Measurements from ENCODE around the gene COPRS.

COPRS gene

GRCh38 chr17:31858642-31859486 lies at the start of gene COPRS:
TSS of gene COPRS (minus strand) at chr17:31859244. CDS start at chr17:31859199, 45 bp downstream.
- Mint-ChIP-seq H3K9me3 (no peaks in the 10 kb centered on the region), H3K27ac (peak within 1 kb of the TSS; percentile 28 to 36), H3K4me1 (peaks cover 33% of the 10 kb centered on the region), H3K4me3 (peak within 1 kb of the TSS; percentile 73 to 74), H3K27me3 (no peaks in the 10 kb centered on the region)
- DNase-seq = peak; percentile 70
- ATAC-seq = peak; percentile 86

DNA sequence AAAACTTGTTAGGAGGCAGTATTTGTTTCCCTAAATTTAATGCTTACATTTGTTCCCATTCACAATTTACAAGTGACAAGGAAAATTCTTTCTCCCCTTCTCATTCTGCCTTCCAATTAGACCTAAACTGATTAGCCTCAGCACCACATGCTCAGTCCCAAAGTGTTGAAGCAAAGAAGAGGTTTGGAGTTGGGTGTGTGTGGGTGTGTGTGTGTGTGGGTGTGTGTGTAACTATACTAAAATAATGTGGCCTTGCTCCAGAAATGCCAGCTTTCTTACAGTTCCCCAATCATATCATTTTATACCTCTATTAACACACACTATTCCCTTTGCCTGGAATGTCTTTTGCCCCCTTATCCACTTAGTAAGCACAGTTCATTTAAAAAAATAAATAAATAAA lies 49.3 kb upstream of the COPRS start:
- H3K27ac Mint-ChIP-seq = no peak overlapping the region
- H3K4me1 Mint-ChIP-seq = peaks cover 20% of the 10 kb centered on the region
- no peak for DNase-seq
- no peak for ATAC-seq
- H3K9me3 Mint-ChIP-seq = no peaks in the 10 kb centered on the region
- H3K27me3 Mint-ChIP-seq = peaks cover 37% of the 10 kb centered on the region
- no peak overlapping the region for H3K4me3 Mint-ChIP-seq

DNA sequence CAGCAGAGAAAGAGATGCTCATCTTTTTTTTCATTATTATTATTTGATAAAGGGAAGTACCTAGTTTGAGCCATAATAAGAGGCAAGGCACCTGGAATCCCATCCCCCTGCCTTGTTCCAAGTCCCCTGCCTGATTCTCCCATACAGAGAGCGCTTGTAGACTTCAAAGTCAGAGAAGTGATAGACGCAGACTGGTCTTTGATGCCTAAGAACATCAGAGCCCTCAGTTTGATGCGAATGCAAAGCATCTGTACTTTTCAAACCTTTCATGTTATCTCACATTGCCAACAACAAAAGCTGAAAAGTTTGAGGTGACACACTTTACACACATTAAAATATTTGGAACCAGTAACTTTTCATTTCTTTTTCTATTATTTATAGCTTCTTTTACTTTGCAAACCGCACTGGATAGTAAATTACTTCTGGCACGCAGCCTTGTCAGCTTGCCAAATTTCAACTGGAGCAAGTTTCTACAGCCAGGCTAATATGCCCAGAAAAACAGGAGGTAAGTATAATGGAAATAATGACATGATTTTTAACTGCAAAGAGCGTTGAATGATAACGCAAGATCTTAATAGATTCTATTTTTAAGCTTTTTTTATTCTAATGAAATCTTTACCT lies 48.4 kb upstream of the COPRS start:
- Mint-ChIP-seq H3K27me3 (peaks cover 36% of the 10 kb centered on the region), H3K27ac (no peak overlapping the region), H3K9me3 (no peaks in the 10 kb centered on the region), H3K4me3 (peak overlapping the region; percentile 51 to 69), H3K4me1 (peaks cover 28% of the 10 kb centered on the region)
- ATAC-seq (no peak), DNase-seq (no peak)

DNA sequence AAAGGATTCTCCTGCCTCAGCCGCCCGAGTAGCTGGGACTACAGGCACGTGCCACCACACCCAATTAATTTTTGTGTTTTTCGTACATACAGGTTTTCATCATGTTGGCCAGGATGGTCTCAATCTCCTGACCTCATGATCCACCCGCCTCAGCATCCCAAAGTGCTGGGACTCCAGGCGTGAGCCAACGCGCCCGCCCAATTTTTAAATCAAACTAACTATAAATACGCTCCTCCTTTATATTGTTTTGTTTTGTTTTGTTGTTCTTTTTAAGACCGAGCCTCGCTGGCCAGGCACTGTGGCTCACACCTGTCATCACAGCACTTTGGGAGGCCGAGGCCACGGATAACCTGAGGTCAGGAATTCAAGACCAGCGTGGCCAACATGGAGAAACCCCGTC lies 44.4 kb upstream of the COPRS start:
- peaks cover 37% of the 10 kb centered on the region for H3K4me1 Mint-ChIP-seq
- H3K27ac Mint-ChIP-seq = no peak overlapping the region
- H3K4me3 Mint-ChIP-seq = peak overlapping the region in 1 of 2 donors; percentile 31
- no peaks in the 10 kb centered on the region for H3K9me3 Mint-ChIP-seq
- H3K27me3 Mint-ChIP-seq = peaks cover 8% of the 10 kb centered on the region
- DNase-seq (no peak), ATAC-seq (no peak)

GRCh38 chr17:31902693-31903092 lies 43.6 kb upstream of the COPRS start:
- Mint-ChIP-seq H3K9me3 (no peaks in the 10 kb centered on the region), H3K4me3 (peak overlapping the region in 1 of 2 donors; percentile 33), H3K4me1 (peaks cover 36% of the 10 kb centered on the region), H3K27me3 (peaks cover 8% of the 10 kb centered on the region), H3K27ac (no peak overlapping the region)
- DNase-seq (peak in 1 of 2 donors; percentile 9), ATAC-seq (no peak)

DNA sequence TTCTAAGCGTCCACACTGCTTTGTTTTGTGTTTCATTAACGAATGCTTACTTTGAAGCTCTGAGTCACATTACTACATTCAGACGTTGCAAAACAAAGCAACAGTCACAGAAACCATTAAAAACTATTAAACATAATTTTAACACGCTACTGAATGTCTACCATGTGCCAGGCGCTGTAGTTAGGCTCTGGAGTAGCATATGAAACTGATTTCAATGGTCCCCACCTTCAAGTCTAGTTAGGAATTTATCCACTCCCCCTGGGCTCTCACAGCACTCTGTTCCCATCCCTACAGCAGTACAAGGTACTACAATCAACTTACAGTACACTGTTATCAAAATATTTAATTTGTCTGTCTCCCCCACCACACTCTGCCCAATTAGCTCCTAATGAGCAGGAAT lies 41.8 kb upstream of the COPRS start:
- Mint-ChIP-seq H3K27me3 (no peaks in the 10 kb centered on the region), H3K9me3 (no peaks in the 10 kb centered on the region), H3K4me3 (no peak overlapping the region), H3K27ac (no peak overlapping the region), H3K4me1 (peaks cover 31% of the 10 kb centered on the region)
- peak; percentile 1 for ATAC-seq
- DNase-seq = no peak

DNA sequence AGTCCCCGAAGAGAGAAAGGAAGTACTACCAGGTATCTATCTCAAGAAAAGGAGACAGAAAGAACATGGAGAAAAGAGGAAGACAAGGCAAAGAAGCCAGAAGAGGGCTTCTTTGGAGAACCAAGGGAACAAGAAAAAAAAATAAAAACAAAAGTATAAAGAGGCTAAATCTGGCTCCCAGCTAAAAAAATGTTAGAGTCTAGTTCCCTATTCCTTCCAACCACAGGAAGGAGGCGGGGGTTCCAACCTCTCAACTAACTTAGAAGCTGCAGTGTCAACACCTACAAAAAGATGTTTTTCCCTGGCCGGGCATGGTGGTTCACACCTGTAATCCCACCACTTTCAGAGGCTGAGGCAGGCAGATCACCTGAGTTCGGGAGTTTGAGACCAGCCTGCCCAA lies 29.1 kb upstream of the COPRS start:
- ATAC-seq (no peak), DNase-seq (no peak)
- H3K4me1 Mint-ChIP-seq = no peaks in the 10 kb centered on the region
- H3K27ac Mint-ChIP-seq = no peak overlapping the region
- no peak overlapping the region for H3K4me3 Mint-ChIP-seq
- H3K9me3 Mint-ChIP-seq = no peaks in the 10 kb centered on the region
- no peaks in the 10 kb centered on the region for H3K27me3 Mint-ChIP-seq

- Mint-ChIP-seq H3K4me1 (peaks cover 35% of the 10 kb centered on the region), H3K27me3 (no peaks in the 10 kb centered on the region), H3K4me3 (no peak overlapping the region), H3K9me3 (no peaks in the 10 kb centered on the region), H3K27ac (peak overlapping the region in 1 of 2 donors; percentile 42)
- ATAC-seq (no peak), DNase-seq (no peak)
These were observed 23.5 kb upstream of the COPRS start for GRCh38 chr17:31882571-31882970.

GRCh38 chr17:31880311-31880710 lies 21.3 kb upstream of the COPRS start:
- Mint-ChIP-seq H3K4me1 (peaks cover 40% of the 10 kb centered on the region), H3K27me3 (no peaks in the 10 kb centered on the region), H3K4me3 (no peak overlapping the region), H3K9me3 (no peaks in the 10 kb centered on the region), H3K27ac (no peak overlapping the region)
- ATAC-seq (no peak), DNase-seq (no peak)

GRCh38 chr17:31878703-31879073 lies 19.6 kb upstream of the COPRS start:
- Mint-ChIP-seq H3K27me3 (no peaks in the 10 kb centered on the region), H3K4me1 (peaks cover 40% of the 10 kb centered on the region), H3K4me3 (peak overlapping the region; percentile 49 to 62), H3K9me3 (no peaks in the 10 kb centered on the region), H3K27ac (peak overlapping the region; percentile 91 to 96)
- DNase-seq = no peak
- ATAC-seq = no peak

GRCh38 chr17:31877911-31878702 lies 19.1 kb upstream of the COPRS start:
- Mint-ChIP-seq H3K9me3 (no peaks in the 10 kb centered on the region), H3K27me3 (no peaks in the 10 kb centered on the region), H3K4me3 (peak overlapping the region; percentile 49 to 62), H3K27ac (peak overlapping the region; percentile 91 to 96), H3K4me1 (peaks cover 40% of the 10 kb centered on the region)
- DNase-seq (peak; percentile 64 to 78), ATAC-seq (peak; percentile 95)

DNA sequence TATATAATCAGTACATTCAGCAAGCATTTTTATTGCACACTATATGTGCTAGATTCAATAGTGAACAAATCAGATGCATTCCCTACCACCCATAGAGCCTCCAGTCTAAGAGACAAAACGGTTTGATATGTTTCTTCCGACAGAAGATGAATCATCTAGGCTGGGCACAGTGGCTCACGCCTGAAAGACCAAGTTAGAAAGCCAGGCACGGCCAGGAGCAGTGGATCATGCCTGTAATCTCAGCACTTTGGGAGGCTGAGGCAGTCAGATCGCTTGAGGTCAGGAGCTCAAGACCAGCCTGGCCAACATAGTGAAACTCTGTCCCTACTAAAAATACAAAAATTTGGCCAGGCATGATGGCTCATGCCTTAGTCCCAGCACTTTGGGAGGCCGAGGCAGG lies 18.3 kb upstream of the COPRS start:
- DNase-seq = no peak

DNA sequence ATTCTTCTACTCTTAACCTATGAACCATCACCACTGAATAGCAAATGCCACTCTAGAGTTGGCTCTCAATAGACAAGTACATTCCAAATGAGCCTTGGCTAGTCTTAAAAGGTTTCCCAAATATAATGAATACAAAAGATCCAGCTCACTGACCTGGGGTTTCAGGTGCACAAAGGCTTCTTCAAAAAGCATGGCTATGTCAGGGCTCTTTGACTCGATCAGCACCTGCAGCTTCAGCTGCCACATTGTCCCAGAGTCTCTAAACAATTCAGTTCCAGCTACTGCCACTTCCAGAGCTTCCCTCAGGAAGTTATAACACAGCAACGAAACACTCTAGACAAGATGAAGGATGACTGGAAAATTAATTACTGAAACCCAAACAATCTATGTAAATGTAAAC lies 16.0 kb upstream of the COPRS start:
- Mint-ChIP-seq H3K27me3 (no peaks in the 10 kb centered on the region), H3K4me3 (no peak overlapping the region), H3K9me3 (no peaks in the 10 kb centered on the region), H3K27ac (no peak overlapping the region), H3K4me1 (peaks cover 26% of the 10 kb centered on the region)
- DNase-seq (no peak), ATAC-seq (no peak)

More for the DNA sequence above, 18.3 kb upstream of the COPRS start:
- Mint-ChIP-seq H3K27me3 (no peaks in the 10 kb centered on the region), H3K4me1 (peaks cover 37% of the 10 kb centered on the region), H3K4me3 (peak overlapping the region in 1 of 2 donors; percentile 33), H3K27ac (peak overlapping the region in 1 of 2 donors; percentile 66), H3K9me3 (no peaks in the 10 kb centered on the region)
- no peak for ATAC-seq

DNA sequence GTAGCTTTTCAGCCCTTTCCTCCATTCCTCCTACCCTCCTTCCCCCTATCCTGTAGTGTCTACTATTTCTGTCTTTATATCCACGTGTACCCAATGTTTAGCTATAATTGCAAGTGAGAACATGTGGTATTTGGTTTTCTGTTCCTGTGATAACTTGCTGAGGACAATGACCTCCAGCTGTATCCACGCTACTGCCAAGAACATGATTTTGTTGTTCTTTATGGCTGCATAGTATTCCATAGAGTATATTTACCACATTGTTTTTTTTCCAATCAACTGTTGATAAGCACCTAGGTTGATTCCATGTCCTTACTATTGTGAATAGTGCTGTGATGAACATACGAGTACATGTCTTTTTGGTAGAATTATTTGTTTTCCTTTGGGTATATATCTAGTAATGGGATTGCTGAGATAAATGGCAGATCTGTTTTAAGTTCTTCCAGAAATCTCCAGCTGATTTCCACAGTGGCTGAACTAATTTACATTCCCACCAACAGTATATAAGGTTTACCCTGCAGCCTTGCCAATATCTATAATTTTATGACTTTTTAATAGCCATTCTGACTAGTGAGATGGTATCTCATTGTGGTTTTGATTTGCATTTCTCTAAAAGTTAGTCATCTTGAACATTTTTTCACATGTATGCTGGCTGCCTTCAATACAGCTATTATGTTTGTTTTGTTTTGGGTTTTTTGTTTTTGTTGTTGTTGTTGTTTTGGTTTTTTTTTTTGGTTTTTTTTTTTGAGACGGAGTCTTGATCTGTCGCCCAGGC lies 10.9 kb upstream of the COPRS start:
- peak overlapping the region in 1 of 2 donors; percentile 20 for H3K27ac Mint-ChIP-seq
- H3K9me3 Mint-ChIP-seq = no peaks in the 10 kb centered on the region

GRCh38 chr17:31869031-31869430 lies 10.0 kb upstream of the COPRS start:
- DNase-seq (no peak), ATAC-seq (no peak)
- Mint-ChIP-seq H3K27me3 (no peaks in the 10 kb centered on the region), H3K27ac (peak overlapping the region in 1 of 2 donors; percentile 59), H3K9me3 (no peaks in the 10 kb centered on the region), H3K4me3 (no peak overlapping the region), H3K4me1 (no peaks in the 10 kb centered on the region)

More for the DNA sequence above, 10.9 kb upstream of the COPRS start:
- ATAC-seq (peak; percentile 66), DNase-seq (no peak)
- Mint-ChIP-seq H3K27me3 (no peaks in the 10 kb centered on the region), H3K4me1 (no peaks in the 10 kb centered on the region), H3K4me3 (no peak overlapping the region)

Data from stimulated activated naive CD8-positive, alpha-beta T cell treated with anti-CD3 and anti-CD28 coated beads, Interleukin-15, amount 100 ng/mL, for 72 hours (primary cell).